NOMO-1 (cell line): ENCODE measurements around the gene LAX1.

Experiments
- DNase-seq, 2 experiments: peaks; one replicate each; lab custom pipeline; 2025; ENCODE audit not compliant: unreplicated experiment in 2 of 2; lab: John Stamatoyannopoulos, UW

The LAX1 gene

DNA sequence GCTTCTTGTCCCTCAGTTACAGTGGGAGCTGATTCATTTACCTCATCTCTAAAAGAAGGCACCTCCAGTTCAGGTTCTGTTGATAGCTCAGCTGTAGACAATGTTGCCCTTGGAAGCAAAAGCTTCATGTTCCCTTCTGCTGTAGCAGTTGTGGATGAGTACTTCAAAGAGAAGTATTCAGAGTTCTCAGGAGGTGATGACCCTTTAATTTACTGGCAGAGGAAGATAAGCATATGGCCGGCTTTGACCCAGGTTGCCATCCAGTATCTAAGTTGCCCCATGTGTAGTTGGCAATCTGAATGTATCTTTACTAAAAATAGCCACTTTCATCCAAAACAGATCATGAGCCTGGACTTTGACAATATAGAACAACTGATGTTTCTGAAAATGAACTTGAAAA lies 35.0 kb downstream of the LAX1 start:
- no peak for DNase-seq

DNA sequence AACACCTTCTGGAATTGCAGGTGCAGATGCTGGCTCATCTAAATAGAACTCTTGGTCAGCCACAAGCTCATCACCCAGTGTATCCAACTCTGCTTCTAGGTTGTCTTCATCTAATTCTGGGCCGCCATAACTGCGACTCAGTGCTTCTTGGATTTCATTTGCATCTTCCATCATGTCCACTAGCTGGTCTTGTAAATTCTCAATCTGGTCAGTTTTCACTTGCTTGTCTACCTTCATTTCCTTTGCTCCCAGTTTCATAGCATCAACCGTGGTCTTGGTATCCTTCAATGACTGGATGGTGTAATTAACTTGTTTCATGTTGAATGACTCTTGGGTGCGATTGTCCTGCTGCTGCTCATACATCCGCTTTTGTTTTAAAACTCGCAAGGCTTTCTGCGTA lies 40.7 kb downstream of the LAX1 start:
- DNase-seq = no peak

DNA sequence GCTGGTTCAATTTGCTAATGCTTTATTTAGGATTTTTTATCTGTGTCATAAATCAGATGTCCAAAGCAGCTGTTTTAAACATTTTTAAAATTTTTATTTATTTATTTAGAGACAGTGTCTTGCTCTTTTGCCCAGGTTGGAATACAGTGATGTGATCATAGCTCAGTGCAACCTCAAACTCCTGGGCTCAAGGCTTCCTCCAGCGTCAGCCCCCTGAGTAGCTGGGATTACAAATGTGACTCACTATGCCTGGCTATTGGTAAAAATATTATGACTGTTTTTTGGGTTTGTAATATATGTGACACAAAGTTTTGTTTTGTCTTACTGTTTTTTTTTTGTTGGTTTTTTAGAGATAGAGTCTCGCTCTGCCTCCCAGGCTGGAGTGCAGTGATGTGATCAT lies 42.2 kb downstream of the LAX1 start:
- DNase-seq = no peak

DNA sequence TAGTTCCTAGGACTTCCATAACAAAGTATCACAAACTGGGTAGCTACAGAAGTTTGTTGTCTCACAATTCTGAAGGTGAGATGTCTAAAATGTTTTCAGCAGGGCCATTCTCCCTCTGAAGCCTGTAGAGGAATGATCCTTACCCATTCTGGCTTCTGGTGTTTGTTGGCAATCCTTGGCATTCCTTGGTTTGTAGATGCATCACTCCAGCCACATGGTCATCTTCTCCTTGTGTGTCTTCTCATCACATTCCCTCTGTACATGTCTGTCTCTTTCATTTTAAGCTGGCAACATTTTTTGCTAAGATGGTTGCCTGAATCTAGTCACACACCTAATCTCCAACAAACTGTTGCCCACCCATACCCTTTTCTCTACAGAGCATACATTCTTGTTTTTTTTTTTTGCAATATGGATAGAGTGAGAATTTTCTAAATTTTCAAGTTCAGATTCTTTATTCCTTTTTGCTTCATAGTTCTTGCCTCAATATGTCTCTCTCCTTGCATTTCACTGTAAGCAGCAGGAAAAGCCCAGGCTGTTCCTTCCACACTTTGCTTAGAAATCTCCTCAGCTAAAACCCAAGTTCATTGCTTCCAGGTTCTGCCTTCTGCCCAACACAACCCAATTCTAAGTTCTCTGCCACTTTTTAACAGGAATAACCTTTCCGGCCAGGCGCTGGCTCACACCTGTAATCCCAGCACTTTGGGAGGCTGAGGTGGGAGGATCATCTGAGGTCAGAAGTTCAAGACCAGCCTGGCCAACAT lies 48.8 kb downstream of the LAX1 start:
- no peak for DNase-seq

DNA sequence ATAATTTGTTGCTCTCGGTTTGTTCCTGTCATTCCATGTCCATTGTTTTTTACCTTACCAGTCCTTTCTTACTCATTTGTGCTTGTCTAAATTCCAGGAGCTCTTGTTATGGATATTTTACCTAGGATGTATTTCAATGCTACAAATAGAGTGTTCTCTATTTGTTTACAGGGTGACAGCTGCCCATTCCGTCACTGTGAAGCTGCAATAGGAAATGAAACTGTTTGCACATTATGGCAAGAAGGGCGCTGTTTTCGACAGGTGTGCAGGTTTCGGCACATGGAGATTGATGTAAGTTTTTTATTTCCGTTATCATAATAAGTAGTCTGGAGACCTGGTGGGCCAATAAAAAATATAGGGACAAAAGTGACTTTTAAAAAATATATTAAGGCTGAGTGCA lies 53.4 kb downstream of the LAX1 start:
- no peak for DNase-seq

DNA sequence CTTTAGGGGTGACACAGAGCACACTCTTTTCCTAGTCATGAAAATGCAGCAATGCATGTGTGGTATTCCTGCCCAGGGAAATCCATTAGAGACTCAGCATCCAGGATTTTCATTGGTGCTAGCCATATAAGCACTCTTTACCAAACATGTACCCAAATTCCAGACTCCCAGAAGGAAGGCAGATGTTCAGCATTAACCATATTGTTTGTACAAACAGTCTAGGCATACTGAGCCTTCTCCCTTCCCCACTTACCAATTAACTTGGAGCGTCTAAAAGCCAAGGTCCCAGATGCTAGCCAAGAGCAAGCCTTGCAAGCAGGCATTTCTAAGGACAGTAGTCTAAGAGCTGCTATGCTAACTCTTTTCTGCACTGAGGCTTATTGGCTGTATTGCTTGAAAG lies 58.3 kb downstream of the LAX1 start:
- no peak for DNase-seq
